ENCODE data around the gene MTIF3. TPM values are rescaled to one million over a fixed set of nuclear protein-coding genes. Genes with fewer than 3 reads are reported as not detected.
"Not testable (repeated sequence)": the region's sequence is repeated elsewhere in the genome, so short reads cannot be mapped to it uniquely, and the experiment has no call there.

MTIF3 gene
- total RNA-seq, 4 donors from 2014 or later: 45.4 to 94.2 (median 65.9) TPM

- Histone ChIP-seq H3K4me1 (peaks cover 0 to 17% (median 15%) of the 10 kb centered on the region in 4 donors), H3K27ac (no peak overlapping the region), H3K36me3 (no peaks in the 10 kb centered on the region), H3K9me3 (no peaks in the 10 kb centered on the region), H3K27me3 (no peaks in the 10 kb centered on the region), H3K4me3 (no peak overlapping the region)
- TF ChIP-seq POLR2A (IDR thresholded peaks at IDR 0.05) (no peak), EP300 (IDR thresholded peaks at IDR 0.05) (no peak), CTCF (IDR thresholded peaks at IDR 0.05) (no peak)
- no peak for DNase-seq (ENCODE audit: low spot score in 2 of 2)
- WGBS, 2 donors: 80 to 89% methylated on average over 5 of the region's 5 CpGs
Measured at GRCh38 chr13:27405546-27406134, 44.7 kb downstream of the MTIF3 start.

GRCh38 chr13:27404680-27405079, 45.7 kb downstream of the MTIF3 start:
- Histone ChIP-seq H3K4me3 (no peak overlapping the region), H3K27me3 (no peaks in the 10 kb centered on the region), H3K36me3 (no peaks in the 10 kb centered on the region), H3K9me3 (no peaks in the 10 kb centered on the region), H3K27ac (no peak overlapping the region), H3K4me1 (peaks cover 0 to 17% (median 15%) of the 10 kb centered on the region in 4 donors)
- DNase-seq (ENCODE audit: low spot score in 2 of 2): no peak
- 88 to 90% methylated on average over 17 of the region's 17 CpGs for WGBS, 2 donors
- TF ChIP-seq CTCF (IDR thresholded peaks at IDR 0.05): no peak
- TF ChIP-seq EP300 (IDR thresholded peaks at IDR 0.05): no peak
- TF ChIP-seq POLR2A (IDR thresholded peaks at IDR 0.05): no peak

DNA sequence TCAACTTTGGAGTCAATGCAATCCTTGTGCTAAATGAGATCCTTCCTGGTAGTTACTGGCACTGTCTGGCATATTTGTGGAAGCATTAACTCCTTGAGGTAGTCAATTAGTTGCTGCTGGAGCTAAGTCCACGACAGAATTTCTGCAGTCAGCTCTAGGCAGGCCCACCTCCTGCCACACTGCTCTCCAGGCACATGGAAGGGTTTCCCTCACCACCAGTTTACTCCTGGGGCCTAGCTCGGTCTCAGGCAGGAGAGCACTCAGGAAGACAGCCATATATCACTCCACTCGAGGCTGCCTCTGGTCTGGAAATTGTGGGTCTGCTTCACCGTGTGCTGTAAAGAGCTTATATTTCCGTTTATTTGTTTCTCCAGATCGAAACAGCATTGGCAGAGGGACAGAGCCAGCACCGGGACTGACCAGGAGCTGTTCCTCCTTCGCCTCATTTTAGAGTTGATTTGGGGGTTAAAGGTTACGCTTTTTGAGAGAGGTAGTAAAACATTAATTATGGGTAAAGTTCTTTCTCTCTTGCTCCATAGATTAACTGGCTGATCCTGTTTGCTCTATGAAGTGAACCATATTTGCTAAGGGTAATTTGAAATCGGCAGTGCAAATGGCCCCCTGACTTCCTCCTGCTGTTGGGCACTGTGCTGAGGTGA, 46.5 kb downstream of the MTIF3 start:
- Histone ChIP-seq H3K4me1 (peaks cover 0 to 17% (median 15%) of the 10 kb centered on the region in 4 donors), H3K9me3 (no peaks in the 10 kb centered on the region), H3K27me3 (no peaks in the 10 kb centered on the region), H3K27ac (peak overlapping the region in 3 of 4 donors; percentile 40 to 76 (median 65)), H3K36me3 (no peaks in the 10 kb centered on the region), H3K4me3 (no peak overlapping the region)
- WGBS, 2 donors: 56 to 58% methylated on average over 10 of the region's 10 CpGs
- no peak for TF ChIP-seq EP300 (IDR thresholded peaks at IDR 0.05)
- no peak for TF ChIP-seq POLR2A (IDR thresholded peaks at IDR 0.05)
- TF ChIP-seq CTCF (IDR thresholded peaks at IDR 0.05): no peak
- no peak for DNase-seq (ENCODE audit: low spot score in 2 of 2)

DNA sequence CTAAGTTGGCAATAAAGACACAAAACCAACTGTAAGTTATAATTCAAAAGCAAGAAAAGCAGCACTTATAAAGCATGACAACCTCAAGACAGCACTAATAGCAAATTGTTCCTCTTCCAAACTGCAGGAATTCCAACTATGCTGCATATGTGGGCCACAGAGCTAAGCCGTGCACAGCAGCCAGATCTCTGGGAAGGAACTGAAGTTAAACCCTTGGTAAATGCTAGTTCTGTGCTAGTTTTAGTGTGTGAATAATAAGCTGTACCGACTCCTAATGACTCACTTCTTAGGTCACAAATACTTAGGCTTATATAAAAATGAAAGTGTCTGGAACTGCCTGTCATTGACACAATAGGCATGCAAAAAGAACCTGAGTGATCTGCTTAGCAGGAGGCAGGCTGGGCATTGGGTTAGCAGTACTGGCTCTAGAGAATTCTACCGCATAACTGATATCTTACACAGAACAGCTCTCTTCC, 47.1 kb downstream of the MTIF3 start:
- no peaks in the 10 kb centered on the region for H3K36me3 ChIP-seq
- 15 to 20% methylated on average over 3 of the region's 3 CpGs for WGBS, 2 donors
- no peak for TF ChIP-seq POLR2A (IDR thresholded peaks at IDR 0.05)
- TF ChIP-seq EP300 (IDR thresholded peaks at IDR 0.05): no peak
- no peak for TF ChIP-seq CTCF (IDR thresholded peaks at IDR 0.05)
- no peak for DNase-seq (ENCODE audit: low spot score in 2 of 2)
- no peaks in the 10 kb centered on the region for H3K27me3 ChIP-seq
- H3K9me3 ChIP-seq: no peaks in the 10 kb centered on the region
- peaks cover 0 to 17% (median 15%) of the 10 kb centered on the region in 4 donors for H3K4me1 ChIP-seq
- peak overlapping the region in 3 of 4 donors; percentile 40 to 76 (median 65) for H3K27ac ChIP-seq
- no peak overlapping the region for H3K4me3 ChIP-seq

- Histone ChIP-seq H3K4me3 (no peak overlapping the region), H3K27me3 (no peaks in the 10 kb centered on the region), H3K4me1 (peaks cover 0 to 17% (median 15%) of the 10 kb centered on the region in 4 donors), H3K36me3 (no peaks in the 10 kb centered on the region), H3K27ac (no peak overlapping the region), H3K9me3 (no peaks in the 10 kb centered on the region)
- DNase-seq (ENCODE audit: low spot score in 2 of 2): no peak
- 51 to 54% methylated on average over 3 of the region's 3 CpGs for WGBS, 2 donors
- TF ChIP-seq EP300 (IDR thresholded peaks at IDR 0.05) (no peak), POLR2A (IDR thresholded peaks at IDR 0.05) (no peak), CTCF (IDR thresholded peaks at IDR 0.05) (no peak)
Measured at GRCh38 chr13:27401210-27401609, 49.2 kb downstream of the MTIF3 start.

DNA sequence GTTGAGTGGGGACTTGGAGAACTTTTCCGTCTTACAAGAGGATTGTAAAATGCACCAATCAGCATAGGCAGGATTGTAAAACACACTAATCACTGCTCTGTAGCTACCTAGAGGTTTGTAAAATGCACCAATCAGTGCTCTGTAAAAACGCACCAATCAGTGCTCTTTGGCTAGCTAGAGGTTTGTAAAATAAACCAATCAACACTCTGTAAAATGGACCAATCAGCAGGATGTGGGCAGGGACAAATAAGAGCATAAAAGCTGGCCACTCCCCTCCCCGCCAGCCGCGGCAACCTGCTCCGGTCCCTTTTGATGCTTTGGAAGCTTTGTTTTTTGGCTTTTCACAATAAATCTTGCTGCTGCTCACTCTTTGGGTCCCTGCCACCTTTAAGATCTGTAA, 50.0 kb downstream of the MTIF3 start:
- 85 to 87% methylated on average over 6 of the region's 6 CpGs for WGBS, 2 donors
- peaks cover 0 to 17% (median 15%) of the 10 kb centered on the region in 4 donors for H3K4me1 ChIP-seq
- not testable (repeated sequence) for H3K27ac ChIP-seq; H3K4me3 ChIP-seq; DNase-seq (ENCODE audit: low spot score in 2 of 2); H3K36me3 ChIP-seq; H3K27me3 ChIP-seq; H3K9me3 ChIP-seq

Measured in tibial nerve (tissue), 4 donors.